ENCODE data around the gene EPB41L2.
"Not testable (repeated sequence)": the region's sequence is repeated elsewhere in the genome, so short reads cannot be mapped to it uniquely, and the experiment has no call there.

Gene EPB41L2

DNA sequence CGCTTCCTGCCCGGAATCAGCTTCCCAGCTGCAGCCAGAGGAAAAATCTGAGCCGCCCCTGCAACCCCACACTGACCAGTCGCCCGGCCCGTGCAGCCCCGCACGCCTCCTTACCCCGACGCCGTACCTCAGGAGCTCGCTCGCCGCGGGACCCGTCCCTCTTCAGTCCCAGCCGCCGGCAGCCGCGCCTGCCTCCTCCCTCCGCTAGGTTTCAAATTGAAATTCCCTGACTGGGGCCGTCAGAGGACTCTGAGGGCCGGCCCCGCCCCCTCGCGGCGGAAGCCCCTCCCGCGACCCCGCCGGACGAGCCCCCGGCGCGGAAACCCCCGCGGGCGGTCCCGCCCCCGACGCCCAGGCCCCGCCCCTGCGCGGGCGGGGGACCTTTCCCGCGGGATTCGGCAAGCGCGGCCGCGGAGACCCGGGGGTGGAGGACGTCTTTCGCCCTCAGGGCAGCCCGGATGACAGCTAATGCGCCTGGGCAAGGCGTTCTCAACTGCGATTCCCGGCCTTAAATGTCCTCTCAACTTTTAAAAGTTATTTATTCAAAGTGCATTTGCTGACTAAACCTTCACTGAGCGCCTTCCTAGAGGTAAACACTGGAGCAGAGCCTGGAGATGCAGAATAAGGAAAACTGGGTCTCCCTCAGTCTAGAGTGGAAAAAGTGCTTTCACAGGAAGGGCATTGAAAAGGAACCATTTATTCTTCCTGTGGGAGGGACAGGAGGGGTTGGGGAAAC lies at the start of gene EPB41L2:
Gene EPB41L2, minus strand, starts transcription at position 218 of the 736 bp plus-strand sequence. CDS start 106,760 bp downstream, outside the sequence.
- DNase-seq = no peak

DNA sequence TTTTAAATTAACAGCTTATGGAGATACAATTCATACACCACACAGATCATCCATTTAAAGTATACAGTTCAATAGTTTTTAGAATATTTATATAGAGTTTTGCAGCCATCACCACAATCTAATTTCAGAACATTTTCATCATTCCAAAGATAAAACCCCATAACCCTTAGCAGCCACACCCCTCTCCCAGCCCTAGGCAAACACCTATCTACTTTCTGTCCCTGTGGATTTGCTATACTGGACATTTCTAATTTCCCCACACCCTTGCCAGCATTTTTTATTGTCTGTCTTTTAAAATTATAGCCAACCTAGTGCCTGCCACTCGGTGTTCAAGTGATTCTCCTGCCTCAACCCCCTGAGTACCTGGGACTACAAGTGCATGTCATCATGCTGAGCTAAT lies 49.2 kb upstream of the EPB41L2 start:
- DNase-seq = no peak

DNA sequence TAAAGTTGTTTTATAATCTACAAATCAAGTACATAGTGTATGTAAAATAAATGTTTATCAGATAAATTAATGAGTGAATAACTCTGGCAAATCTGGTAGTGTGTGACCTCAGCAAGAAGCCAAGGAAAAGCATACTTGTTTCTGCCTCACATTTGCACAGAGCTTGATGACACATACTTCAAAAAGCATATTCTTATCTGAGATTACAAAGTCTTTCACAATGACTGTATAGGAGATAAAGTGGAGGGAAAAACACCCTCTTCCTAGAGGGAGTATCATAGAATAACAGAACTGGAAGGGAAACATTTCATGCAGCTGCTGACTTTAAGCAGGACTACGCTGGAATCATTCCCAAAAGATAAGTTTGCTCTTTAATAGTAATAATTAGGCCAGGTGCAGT lies 44.1 kb upstream of the EPB41L2 start:
- no peak for DNase-seq

DNA sequence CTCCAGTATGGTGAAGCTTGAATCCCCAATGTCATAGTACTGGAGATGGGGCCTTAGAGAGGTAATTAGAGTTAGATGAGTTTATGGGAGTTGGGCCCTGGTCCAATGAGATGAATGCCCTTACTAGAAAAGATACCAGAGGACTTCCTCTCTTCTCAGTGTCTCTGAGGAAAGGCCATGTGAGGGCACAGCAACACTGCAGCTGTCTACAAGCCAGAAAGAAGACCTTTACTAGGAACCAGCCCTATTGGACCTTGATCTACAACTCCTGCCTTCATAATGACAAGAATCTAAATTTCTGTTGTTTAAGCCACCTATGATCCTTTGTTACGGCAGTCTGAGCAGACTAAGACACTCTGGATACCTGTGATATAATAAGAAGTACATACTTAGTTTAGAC lies 40.9 kb upstream of the EPB41L2 start:
- no peak for DNase-seq

DNA sequence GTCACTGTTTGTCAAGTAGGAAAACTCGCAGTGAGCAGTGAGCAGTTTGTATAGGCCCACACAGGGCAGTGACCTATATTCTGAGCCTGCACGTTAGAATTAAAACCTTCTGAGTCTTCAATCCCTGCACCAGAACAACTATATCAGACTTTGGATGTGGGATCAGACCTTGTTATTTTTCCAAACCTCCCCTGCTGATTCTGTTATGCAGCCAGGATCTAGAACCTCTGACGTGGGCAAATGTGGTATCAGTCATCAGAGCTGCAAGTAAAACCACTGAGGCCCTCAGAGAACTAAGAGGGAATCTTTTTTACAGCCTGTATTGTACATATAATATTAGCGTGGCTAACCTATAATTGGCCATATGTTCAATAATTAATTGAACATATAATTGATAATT lies 40.3 kb upstream of the EPB41L2 start:
- no peak for DNase-seq

DNA sequence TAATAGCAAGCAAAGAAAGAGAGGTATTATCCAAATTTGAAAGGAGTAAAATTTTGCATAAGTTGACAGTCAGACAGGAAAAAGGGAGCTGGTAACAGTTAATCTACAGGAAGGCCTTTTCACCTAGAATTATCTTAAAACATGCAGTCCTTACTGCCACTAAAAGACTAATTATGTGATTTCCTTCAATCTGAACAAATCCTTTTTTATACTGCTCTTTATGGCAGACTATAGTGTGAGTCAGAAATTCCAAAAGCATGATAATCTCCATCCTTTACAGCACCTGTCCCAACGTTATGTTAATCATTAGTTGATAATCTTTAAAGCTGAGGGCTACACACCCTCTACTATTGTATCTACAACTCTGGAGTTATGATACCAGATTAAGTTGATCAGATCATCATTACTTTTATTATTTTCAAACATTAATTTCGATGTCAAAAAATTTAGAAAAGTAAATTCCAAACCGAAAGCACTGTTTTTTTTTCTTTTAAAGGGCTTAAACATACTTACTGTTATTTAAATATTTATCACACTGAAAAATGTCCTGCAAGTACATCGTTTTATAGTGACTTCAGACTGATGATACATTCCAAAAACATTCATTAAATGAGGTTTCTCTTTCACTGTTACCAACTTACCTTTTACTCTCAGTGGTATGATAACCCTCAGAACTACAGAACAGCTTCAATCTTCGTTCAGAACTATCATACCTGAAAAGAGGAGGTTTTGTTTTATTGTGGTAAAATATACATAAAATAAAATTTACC lies 39.1 kb upstream of the EPB41L2 start:
- no peak for DNase-seq

DNA sequence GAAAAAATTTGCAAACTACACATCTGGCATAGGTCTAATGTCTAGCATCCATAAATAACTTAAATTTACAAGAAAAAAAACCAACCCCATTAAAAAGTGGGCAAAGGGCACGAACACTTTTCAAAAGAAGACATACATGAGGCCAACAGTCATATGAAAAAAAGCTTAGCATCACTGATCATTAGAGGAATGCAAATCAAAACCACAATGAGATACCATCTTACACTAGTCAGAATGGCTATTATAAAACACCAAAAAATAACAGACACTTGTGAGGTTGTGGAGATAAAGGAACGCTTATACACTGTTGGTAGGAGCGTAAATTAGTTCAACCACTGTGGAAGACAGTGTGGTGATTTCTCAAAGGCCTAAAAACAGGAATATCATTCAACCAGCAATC lies 33.7 kb upstream of the EPB41L2 start:
- no peak for DNase-seq

DNA sequence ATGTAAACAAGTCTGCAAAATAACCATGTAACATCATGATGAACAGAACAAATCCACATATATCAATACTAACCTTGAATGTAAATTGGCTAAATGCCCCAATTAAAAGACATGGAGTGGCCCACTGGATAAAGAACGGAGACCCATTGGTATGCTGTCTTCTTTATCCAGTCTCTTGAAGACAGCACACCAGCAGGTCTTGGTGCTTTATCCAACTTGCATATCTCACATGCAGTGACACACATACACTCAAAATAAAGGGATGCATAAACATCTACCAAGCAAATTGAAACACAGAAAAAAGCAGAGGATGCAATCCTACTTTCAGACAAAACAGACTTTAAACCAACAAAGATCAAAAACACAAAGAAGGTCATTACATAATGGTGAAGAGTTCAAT lies 30.3 kb upstream of the EPB41L2 start:
- no peak for DNase-seq

DNA sequence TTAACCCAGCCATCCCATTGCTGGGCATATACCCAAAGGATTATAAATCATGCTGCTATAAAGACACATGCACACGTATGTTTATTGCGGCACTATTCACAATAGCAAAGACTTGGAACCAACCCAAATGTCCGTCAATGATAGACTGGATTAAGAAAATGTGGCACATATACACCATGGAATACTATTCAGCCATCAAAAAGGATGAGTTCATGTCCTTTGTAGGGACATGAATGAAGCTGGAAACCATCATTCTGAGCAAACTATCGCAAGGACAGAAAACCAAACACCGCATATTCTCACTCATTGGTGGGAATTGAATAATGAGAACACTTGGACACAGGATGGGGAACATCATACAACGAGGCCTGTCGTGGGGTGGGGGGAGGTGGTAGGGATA lies 28.9 kb upstream of the EPB41L2 start:
- DNase-seq = not testable (repeated sequence)

DNA sequence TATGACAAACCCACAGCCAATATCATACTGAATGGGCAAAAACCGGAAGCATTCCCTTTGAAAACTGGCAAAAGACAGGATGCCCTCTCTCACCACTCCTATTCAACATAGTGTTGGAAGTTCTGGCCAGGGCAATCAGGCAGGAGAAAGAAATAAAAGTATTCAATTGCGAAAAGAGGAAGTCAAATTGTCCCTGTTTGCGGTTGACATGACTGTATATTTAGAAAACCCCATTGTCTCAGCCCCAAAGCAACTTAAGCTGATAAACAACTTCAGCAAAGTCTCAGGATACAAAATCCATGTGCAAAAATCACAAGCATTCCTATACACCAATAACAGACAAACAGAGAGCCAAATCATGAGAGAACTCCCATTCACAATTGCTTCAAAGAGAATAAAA lies 27.3 kb upstream of the EPB41L2 start:
- not testable (repeated sequence) for DNase-seq

DNA sequence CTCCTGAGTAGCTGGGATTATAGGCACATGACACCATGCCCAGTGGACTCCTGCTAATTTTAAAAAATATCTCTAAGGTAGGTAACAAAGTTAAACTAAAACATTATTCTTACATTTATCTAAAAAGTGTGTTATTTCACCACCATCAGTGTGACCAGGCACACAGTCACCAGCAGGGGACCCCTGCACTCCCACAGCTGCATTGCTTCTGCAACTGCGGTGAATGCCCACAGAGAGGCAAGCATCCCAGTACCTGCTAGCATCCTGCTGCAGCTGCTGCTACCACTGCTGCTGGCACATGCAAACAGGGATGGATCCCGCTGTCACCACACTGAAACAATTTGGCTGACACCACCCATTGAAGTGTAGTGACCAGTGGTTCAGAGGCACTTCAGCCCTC lies 21.9 kb upstream of the EPB41L2 start:
- DNase-seq = no peak

DNA sequence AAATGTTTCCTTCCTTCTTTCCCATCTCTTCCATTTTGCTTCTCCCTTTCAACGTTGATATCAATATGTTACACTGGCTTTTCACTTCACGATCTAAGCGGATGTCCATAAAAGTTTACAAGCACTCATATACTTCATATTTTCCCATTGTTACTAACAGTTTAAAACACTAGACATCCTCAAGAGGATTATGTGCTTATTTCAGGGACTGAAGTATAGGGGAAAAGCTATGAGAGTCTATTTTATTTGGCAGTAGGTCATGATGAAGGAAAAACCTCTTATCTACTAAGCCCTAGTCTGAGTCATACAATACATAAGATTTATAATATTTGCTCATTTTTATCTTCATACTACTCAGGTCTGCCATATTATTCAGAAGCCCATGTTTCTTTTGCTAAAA lies 20.6 kb upstream of the EPB41L2 start:
- no peak for DNase-seq

DNA sequence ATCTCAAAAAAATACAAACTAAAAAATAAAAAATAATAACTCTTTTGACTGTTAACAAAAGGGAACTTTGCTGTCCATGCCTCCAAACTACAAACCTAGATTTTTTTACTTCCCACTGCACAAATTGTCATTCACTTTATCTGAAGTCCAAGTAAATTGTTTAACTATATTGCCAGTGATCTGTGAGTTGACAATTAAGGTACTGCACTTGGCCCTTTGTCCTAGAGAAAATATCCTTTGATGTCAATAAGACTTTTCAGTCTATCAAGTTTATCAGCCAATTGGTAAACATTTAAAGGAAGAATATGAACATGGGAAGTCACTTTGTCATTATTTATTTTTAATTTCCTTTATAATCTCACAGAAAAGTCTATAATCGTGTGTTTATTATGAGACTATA lies 19.3 kb upstream of the EPB41L2 start:
- DNase-seq = no peak

DNA sequence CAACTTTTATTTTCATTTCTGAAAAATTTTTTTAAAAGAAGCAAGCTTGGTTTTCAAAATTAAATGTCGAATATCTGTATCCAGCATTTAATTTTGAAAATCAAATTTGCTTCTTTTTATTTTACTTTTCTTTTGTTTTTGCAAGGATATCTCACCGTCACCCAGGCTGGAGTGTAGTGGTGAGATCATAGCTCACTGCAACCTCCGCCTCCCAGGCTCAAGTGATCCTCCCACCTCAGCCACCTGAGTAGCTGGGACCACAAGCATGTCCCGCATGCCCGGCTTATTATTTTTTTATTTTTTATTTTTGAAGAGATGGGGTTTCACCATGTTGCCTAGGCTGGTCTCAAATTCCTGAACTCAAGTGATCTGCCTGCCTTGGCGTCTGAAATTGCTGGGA lies 17.0 kb upstream of the EPB41L2 start:
- DNase-seq = no peak

DNA sequence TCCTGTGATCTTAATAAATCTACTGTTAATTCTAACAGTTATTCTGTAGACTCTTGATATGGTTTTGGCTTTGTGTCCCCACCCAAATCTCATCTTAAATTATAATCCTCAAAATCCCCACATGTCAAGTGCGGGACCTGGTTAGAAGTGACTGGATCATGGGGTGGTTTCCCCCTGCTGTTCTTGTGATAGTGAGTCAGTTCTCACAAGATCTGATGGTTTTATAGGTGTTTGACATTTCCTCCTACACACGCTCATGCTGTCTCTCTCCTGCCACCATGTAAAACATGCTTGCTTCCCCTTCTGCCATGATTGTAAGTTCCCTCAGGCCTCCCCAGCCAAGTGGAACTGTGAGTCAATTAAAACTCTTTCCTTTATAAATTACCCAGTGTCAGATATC lies 10.5 kb upstream of the EPB41L2 start:
- DNase-seq = no peak

DNA sequence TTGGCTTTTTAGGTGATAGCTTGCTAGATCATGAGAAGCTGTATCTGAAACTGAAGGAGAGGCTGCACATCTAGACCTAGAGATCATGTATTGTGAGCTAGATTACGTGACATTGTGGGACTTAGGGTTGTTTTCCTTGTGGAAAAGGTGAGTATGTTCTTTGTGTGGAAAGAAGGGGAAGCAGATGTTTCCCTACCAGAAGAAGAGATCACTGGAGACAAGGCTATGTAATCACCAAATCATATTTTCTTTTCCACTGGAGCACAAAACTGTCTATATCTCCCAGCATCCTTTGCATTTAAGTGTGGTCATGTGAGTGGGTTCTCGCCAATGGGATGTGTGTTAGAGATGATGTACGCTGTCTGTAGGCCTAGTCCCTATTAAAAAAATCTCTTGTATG lies 7.0 kb upstream of the EPB41L2 start:
- DNase-seq = no peak

DNA sequence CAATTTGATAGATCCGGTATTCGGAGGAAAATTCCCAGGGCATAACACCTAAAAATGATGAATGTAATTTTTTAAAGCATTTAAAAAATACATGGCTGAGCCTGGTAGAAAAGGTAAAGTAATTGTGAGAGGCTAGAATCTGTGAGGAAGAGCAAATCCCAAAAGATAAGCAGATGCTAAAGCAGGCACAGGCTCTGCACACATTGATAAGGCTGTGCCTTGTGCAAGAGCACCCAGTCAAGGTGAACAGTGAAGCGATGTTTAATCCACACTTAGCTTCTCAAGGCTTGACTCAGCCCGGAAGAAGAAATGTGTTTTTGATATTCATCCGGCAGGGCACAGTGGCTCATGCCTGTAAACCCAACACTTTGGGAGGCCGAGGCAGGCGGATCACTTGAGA lies 5.1 kb upstream of the EPB41L2 start:
- no peak for DNase-seq

DNA sequence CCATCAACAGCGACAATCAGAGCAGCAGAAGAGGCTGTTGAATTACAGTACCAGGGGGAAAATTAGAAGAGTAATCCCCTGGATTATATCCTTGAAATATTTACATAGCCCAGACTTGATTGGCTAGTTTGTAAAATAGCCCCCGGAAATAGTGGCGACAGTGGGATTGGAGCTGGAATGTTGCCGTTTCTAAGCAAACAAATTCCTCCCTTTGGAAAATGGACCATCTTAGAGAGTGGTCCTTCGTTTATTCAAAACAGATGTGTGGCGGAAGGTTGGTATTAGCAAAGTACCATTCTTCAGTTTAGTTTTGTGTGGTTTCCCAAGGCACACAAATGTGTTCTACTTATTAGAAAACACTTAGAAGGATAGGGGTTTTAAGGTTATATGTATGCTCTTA lies 4.5 kb upstream of the EPB41L2 start:
- no peak for DNase-seq

DNA sequence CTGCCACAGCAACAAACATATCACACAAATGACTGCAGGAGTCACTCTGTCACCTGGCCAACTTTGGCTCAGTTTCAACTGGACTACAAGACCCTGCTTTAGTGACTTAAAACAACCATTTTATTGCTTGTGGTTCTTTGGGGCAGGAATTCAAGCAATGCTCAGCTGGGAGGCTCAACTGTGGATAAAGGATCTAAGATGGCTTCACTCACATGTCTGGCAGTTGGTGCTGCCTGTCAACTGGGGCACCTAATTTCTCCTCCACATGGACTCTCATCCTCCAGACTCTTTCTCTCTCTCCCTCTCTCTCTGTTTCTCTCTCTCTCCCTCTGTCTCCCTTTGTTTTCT lies 2.8 kb upstream of the EPB41L2 start:
- no peak for DNase-seq

DNA sequence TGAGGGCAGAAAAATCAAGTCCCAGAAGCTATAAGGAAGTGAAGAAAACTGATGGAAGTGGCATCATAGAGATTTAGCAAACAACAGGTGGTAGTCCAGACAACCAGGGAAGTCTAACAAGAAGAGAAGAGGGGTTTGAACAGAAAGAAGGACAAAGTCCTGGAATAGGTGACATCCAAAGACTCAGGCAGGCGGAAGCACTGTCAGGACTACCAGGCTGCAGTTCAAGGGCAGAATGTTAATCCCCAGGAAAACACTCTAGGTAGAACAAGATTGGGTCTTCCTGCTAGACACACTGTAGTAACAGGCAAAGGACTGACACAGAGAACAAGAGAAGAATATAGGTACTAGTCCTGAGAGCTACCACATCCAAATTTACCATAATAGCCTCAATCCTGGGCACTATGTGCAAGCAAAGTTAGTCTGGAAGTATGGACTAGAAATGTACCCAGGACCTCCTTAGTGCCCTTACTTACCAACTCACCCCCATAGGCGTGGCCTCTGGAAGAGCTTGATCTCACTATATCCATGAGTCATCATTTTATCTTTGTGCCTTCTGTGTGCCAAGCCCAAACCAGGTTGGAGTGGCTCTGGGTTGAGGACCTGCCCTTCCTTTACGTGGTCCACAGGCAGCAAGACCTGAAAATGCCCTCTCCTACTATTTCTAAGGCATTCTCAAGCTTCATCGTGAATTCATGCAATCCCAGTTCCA lies 2.2 kb upstream of the EPB41L2 start:
- no peak for DNase-seq

DNA sequence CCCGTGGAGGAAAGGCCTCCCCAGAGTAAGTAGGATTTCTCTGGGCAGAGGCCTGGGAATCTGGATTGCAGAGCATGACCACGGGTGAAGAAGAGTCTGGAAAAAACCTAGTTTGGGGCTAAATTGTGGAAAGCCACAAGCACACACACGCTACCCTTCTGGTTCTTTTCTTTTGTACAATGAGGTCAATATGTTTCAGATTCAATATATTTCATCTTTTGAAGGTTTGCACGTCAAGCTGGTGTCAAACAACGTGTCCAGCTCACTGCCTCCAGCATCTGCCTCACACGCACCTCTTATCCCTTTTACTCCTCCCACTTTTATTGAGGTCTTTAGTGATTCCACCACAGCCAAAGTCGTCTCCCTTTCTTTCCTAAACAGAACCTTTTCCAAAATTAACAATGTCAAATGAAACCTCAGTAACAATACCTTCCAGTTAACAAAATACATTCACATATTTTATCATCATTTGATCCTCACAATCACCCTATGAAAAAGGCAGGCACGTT lies 773 bp upstream of the EPB41L2 start:
- no peak for DNase-seq

DNA sequence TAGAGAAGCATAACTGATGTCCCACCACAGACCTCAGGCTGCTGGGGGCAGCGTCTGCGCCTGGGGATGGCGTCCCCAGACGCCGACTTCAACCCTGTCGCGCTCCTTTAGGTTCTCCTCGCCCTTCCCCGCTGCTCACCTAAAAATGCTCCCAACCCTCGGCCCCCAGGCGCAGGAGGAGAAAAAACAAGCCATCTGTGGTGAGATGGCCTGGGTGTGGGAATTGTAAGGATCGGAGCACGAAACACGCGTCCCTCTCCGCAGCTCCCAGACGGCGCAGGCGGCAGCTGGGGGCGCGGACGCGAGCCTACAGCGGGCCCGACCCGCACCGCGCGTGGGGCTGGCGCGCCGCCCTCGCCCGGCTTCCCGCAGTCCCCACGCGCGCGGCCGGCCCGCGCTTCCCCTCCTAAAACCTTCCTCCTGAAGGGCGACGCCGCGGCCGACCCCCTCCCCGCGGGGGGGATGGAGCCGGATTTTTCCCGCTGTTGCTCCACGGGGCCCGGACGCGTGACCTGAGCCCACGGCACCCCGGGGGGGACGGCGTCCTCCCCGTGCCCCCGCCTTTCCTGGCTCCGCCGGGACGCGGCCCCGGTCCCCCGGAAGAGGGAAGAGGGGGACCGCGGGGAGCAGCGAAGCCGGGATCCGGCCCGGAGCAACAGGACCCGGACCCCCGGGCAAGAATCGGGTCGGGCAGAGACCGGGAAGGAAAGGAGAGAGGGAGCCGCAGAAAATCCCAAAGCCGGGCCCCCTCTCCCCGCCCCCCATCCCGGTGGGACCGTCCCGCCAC lies 611 bp downstream of the EPB41L2 start:
- DNase-seq = no peak

DNA sequence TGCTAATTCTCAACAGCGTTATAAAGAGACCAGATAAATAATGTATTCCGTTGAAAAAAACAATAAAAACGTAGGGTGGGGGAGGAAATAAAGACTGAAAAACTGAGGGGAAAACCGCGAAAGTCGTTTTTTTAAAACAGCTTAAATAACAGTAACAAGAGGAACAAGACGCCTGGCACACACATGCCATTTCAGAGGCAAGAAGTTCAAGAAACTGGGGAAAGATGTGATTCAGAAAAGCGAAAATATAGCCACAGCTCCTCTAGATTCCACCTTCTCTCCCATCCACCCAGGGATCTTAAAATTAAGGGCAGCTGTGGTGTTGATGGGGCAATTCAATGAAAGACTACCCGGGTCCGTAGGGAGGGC lies 1.3 kb downstream of the EPB41L2 start:
- DNase-seq = no peak

Measured in DMS79 (cell line).